ENCODE data around the gene WDR93.
"Not testable (repeated sequence)": the region's sequence is repeated elsewhere in the genome, so short reads cannot be mapped to it uniquely, and the experiment has no call there.

The WDR93 gene

GRCh38 chr15:89784686-89784960 is 94.0 kb downstream of the WDR93 start:
- Histone ChIP-seq H3K36me3 (ENCODE audit: control insufficient read depth in 2 of 2, insufficient read depth in 2 of 2, low read length in 2 of 2) (peaks cover 3 to 6% of the 10 kb centered on the region in 2 donors), H3K9me3 (ENCODE audit: control insufficient read depth in 2 of 2, low read length in 2 of 2) (peaks cover 0 to 7% of the 10 kb centered on the region in 2 donors), H3K9ac (ENCODE audit: low read depth in 1 of 2, low read length in 2 of 2) (peak overlapping the region; percentile 32 to 76), H3K4me1 (ENCODE audit: control insufficient read depth in 2 of 2, insufficient read depth in 2 of 2, low read length in 2 of 2) (peaks cover 38 to 59% of the 10 kb centered on the region in 2 donors), H3K27ac (ENCODE audit: low read depth in 2 of 2, low read length in 2 of 2) (peak overlapping the region; percentile 97 to 98), H3K27me3 (ENCODE audit: control insufficient read depth in 2 of 2, insufficient read depth in 2 of 2, low read length in 2 of 2) (no peaks in the 10 kb centered on the region), H3K4me3 (ENCODE audit: low read length in 2 of 2) (peak overlapping the region in 1 of 2 donors; percentile 36)

GRCh38 chr15:89785064-89785773 is 94.6 kb downstream of the WDR93 start:
- peaks cover 38 to 58% of the 10 kb centered on the region in 2 donors for H3K4me1 ChIP-seq (ENCODE audit: control insufficient read depth in 2 of 2, insufficient read depth in 2 of 2, low read length in 2 of 2)
- peaks cover 3 to 6% of the 10 kb centered on the region in 2 donors for H3K36me3 ChIP-seq (ENCODE audit: control insufficient read depth in 2 of 2, insufficient read depth in 2 of 2, low read length in 2 of 2)
- no peaks in the 10 kb centered on the region for H3K27me3 ChIP-seq (ENCODE audit: control insufficient read depth in 2 of 2, insufficient read depth in 2 of 2, low read length in 2 of 2)
- H3K9ac ChIP-seq (ENCODE audit: low read depth in 1 of 2, low read length in 2 of 2), result peak overlapping the region in 1 of 2 donors; percentile 76
- H3K9me3 ChIP-seq (ENCODE audit: control insufficient read depth in 2 of 2, low read length in 2 of 2), result peaks cover 0 to 7% of the 10 kb centered on the region in 2 donors
- peak overlapping the region in 1 of 2 donors; percentile 36 for H3K4me3 ChIP-seq (ENCODE audit: low read length in 2 of 2)
- H3K27ac ChIP-seq (ENCODE audit: low read depth in 2 of 2, low read length in 2 of 2), result peak overlapping the region; percentile 97 to 98

- H3K9ac ChIP-seq (ENCODE audit: low read depth in 1 of 2, low read length in 2 of 2), result peak overlapping the region in 1 of 2 donors; percentile 76
- H3K27ac ChIP-seq (ENCODE audit: low read depth in 2 of 2, low read length in 2 of 2), result peak overlapping the region; percentile 97 to 98
- H3K9me3 ChIP-seq (ENCODE audit: control insufficient read depth in 2 of 2, low read length in 2 of 2), result peaks cover 0 to 7% of the 10 kb centered on the region in 2 donors
- peaks cover 33 to 53% of the 10 kb centered on the region in 2 donors for H3K4me1 ChIP-seq (ENCODE audit: control insufficient read depth in 2 of 2, insufficient read depth in 2 of 2, low read length in 2 of 2)
- H3K36me3 ChIP-seq (ENCODE audit: control insufficient read depth in 2 of 2, insufficient read depth in 2 of 2, low read length in 2 of 2), result peaks cover 3 to 6% of the 10 kb centered on the region in 2 donors
- H3K4me3 ChIP-seq (ENCODE audit: low read length in 2 of 2), result no peak overlapping the region
- H3K27me3 ChIP-seq (ENCODE audit: control insufficient read depth in 2 of 2, insufficient read depth in 2 of 2, low read length in 2 of 2), result no peaks in the 10 kb centered on the region
Observed at GRCh38 chr15:89785774-89786140, 95.1 kb downstream of the WDR93 start.

- Histone ChIP-seq H3K9me3 (ENCODE audit: control insufficient read depth in 2 of 2, low read length in 2 of 2) (peaks cover 0 to 7% of the 10 kb centered on the region in 2 donors), H3K9ac (ENCODE audit: low read depth in 1 of 2, low read length in 2 of 2) (no peak overlapping the region), H3K36me3 (ENCODE audit: control insufficient read depth in 2 of 2, insufficient read depth in 2 of 2, low read length in 2 of 2) (peaks cover 6 to 11% of the 10 kb centered on the region in 2 donors), H3K4me1 (ENCODE audit: control insufficient read depth in 2 of 2, insufficient read depth in 2 of 2, low read length in 2 of 2) (peaks cover 22 to 31% of the 10 kb centered on the region in 2 donors), H3K27me3 (ENCODE audit: control insufficient read depth in 2 of 2, insufficient read depth in 2 of 2, low read length in 2 of 2) (no peaks in the 10 kb centered on the region), H3K4me3 (ENCODE audit: low read length in 2 of 2) (no peak overlapping the region), H3K27ac (ENCODE audit: low read depth in 2 of 2, low read length in 2 of 2) (no peak overlapping the region)
Observed at GRCh38 chr15:89787944-89788343, 97.3 kb downstream of the WDR93 start.

GRCh38 chr15:89788585-89788984 is 98.0 kb downstream of the WDR93 start:
- H3K4me1 ChIP-seq (ENCODE audit: control insufficient read depth in 2 of 2, insufficient read depth in 2 of 2, low read length in 2 of 2), result peaks cover 15 to 25% of the 10 kb centered on the region in 2 donors
- not testable (repeated sequence) for H3K27ac ChIP-seq (ENCODE audit: low read depth in 2 of 2, low read length in 2 of 2); H3K9ac ChIP-seq (ENCODE audit: low read depth in 1 of 2, low read length in 2 of 2); H3K9me3 ChIP-seq (ENCODE audit: control insufficient read depth in 2 of 2, low read length in 2 of 2); H3K27me3 ChIP-seq (ENCODE audit: control insufficient read depth in 2 of 2, insufficient read depth in 2 of 2, low read length in 2 of 2); H3K4me3 ChIP-seq (ENCODE audit: low read length in 2 of 2)
- peaks cover 6 to 11% of the 10 kb centered on the region in 2 donors for H3K36me3 ChIP-seq (ENCODE audit: control insufficient read depth in 2 of 2, insufficient read depth in 2 of 2, low read length in 2 of 2)

- H3K36me3 ChIP-seq (ENCODE audit: control insufficient read depth in 2 of 2, insufficient read depth in 2 of 2, low read length in 2 of 2), result peaks cover 6 to 11% of the 10 kb centered on the region in 2 donors
- H3K9me3 ChIP-seq (ENCODE audit: control insufficient read depth in 2 of 2, low read length in 2 of 2), result peaks cover 0 to 7% of the 10 kb centered on the region in 2 donors
- peaks cover 6 to 14% of the 10 kb centered on the region in 2 donors for H3K4me1 ChIP-seq (ENCODE audit: control insufficient read depth in 2 of 2, insufficient read depth in 2 of 2, low read length in 2 of 2)
- no peak overlapping the region for H3K4me3 ChIP-seq (ENCODE audit: low read length in 2 of 2)
- no peaks in the 10 kb centered on the region for H3K27me3 ChIP-seq (ENCODE audit: control insufficient read depth in 2 of 2, insufficient read depth in 2 of 2, low read length in 2 of 2)
- H3K9ac ChIP-seq (ENCODE audit: low read depth in 1 of 2, low read length in 2 of 2), result no peak overlapping the region
- H3K27ac ChIP-seq (ENCODE audit: low read depth in 2 of 2, low read length in 2 of 2), result no peak overlapping the region
Observed at GRCh38 chr15:89790206-89790605, 99.6 kb downstream of the WDR93 start.

- H3K4me3 ChIP-seq (ENCODE audit: low read length in 2 of 2), result no peak overlapping the region
- H3K9me3 ChIP-seq (ENCODE audit: control insufficient read depth in 2 of 2, low read length in 2 of 2), result peaks cover 0 to 7% of the 10 kb centered on the region in 2 donors
- peaks cover 6 to 11% of the 10 kb centered on the region in 2 donors for H3K36me3 ChIP-seq (ENCODE audit: control insufficient read depth in 2 of 2, insufficient read depth in 2 of 2, low read length in 2 of 2)
- no peak overlapping the region for H3K27ac ChIP-seq (ENCODE audit: low read depth in 2 of 2, low read length in 2 of 2)
- no peaks in the 10 kb centered on the region for H3K27me3 ChIP-seq (ENCODE audit: control insufficient read depth in 2 of 2, insufficient read depth in 2 of 2, low read length in 2 of 2)
- H3K4me1 ChIP-seq (ENCODE audit: control insufficient read depth in 2 of 2, insufficient read depth in 2 of 2, low read length in 2 of 2), result peaks cover 6 to 10% of the 10 kb centered on the region in 2 donors
- H3K9ac ChIP-seq (ENCODE audit: low read depth in 1 of 2, low read length in 2 of 2), result no peak overlapping the region
Observed at GRCh38 chr15:89790661-89791060, 100.0 kb downstream of the WDR93 start.

- no peak overlapping the region for H3K27ac ChIP-seq (ENCODE audit: low read depth in 2 of 2, low read length in 2 of 2)
- peaks cover 3 to 5% of the 10 kb centered on the region in 2 donors for H3K4me1 ChIP-seq (ENCODE audit: control insufficient read depth in 2 of 2, insufficient read depth in 2 of 2, low read length in 2 of 2)
- H3K9me3 ChIP-seq (ENCODE audit: control insufficient read depth in 2 of 2, low read length in 2 of 2), result peaks cover 0 to 7% of the 10 kb centered on the region in 2 donors
- H3K4me3 ChIP-seq (ENCODE audit: low read length in 2 of 2), result no peak overlapping the region
- H3K27me3 ChIP-seq (ENCODE audit: control insufficient read depth in 2 of 2, insufficient read depth in 2 of 2, low read length in 2 of 2), result no peaks in the 10 kb centered on the region
- H3K9ac ChIP-seq (ENCODE audit: low read depth in 1 of 2, low read length in 2 of 2), result no peak overlapping the region
- H3K36me3 ChIP-seq (ENCODE audit: control insufficient read depth in 2 of 2, insufficient read depth in 2 of 2, low read length in 2 of 2), result peaks cover 6 to 11% of the 10 kb centered on the region in 2 donors
Observed at GRCh38 chr15:89792106-89792805, 101.6 kb downstream of the WDR93 start.
